ENCODE results near the gene APOBEC3G.

- TF ChIP-seq POLR2A (IDR thresholded peaks at IDR 0.05; ENCODE audit: low read depth): no peak
- no peak for TF ChIP-seq CTCF (IDR thresholded peaks at IDR 0.05)
- TF ChIP-seq EP300 (IDR thresholded peaks at IDR 0.05): no peak
Measured at GRCh38 chr22:39122772-39123470, 45.8 kb downstream of the APOBEC3G start.

Data from esophagus muscularis mucosa (tissue), 4 donors.